Upper lobe of right lung (tissue), 1 donor: ENCODE data around the gene BRMS1L. TPM values are rescaled to one million over a fixed set of nuclear protein-coding genes. Genes with fewer than 3 reads are reported as not detected.

ENCODE experiments used
- ATAC-seq: fragments of 200-7000 bp; cut with Tn5 transposase; one replicate; pipeline ENCODE4 v1.9.1; 2020; ENCODE audit warnings: mild to moderate bottlenecking, moderate library complexity
- DNase-seq: peaks from one replicate; pipeline ENCODE4 v3.0.0-alpha.2; 2020
- H3K27ac ChIP-seq: fragments of 200-600 bp; one replicate; pipeline ENCODE4 v1.8.0; 2022
- H3K27me3 ChIP-seq: fragments of 200-600 bp; one replicate; pipeline ENCODE4 v1.8.0; 2022; ENCODE audit warnings: mild to moderate bottlenecking
- H3K36me3 ChIP-seq: fragments of 200-600 bp; one replicate; pipeline ENCODE4 v1.8.0; 2022
- H3K4me1 ChIP-seq: fragments of 200-600 bp; one replicate; pipeline ENCODE4 v1.8.0; 2022
- H3K4me3 ChIP-seq: fragments of 200-600 bp; one replicate; pipeline ENCODE4 v1.8.0; 2022; ENCODE audit warnings: mild to moderate bottlenecking
- H3K9me3 ChIP-seq: fragments of 200-600 bp; one replicate; pipeline ENCODE4 v1.8.0; 2022
- intact Hi-C: fragments of 100-400 bp; cut with DNase I; formaldehyde crosslinking; loops from one replicate; pipeline ENCODE4 v1.11.0; 2022
- total RNA-seq: library from RNA; stranded (reverse); fragmentation: NEBNext Ultra II Directional; extraction: Animal tissue kit (Norgen Biotek cat#: 25700); gene quantifications from one replicate; pipeline ENCODE4 v1.2.1, GENCODE V29; 2021
- TF ChIP-seq, protein P1 (sequence below): fragments of 200-600 bp; IDR thresholded peaks from one replicate; pipeline ENCODE4 v1.8.0; 2022; ENCODE audit warnings: antibody characterized with exemption
- donor health status: DM: no; HTN: yes; CAD: no; lungs with severe emphysema.

The BRMS1L gene
- total RNA-seq, 1 donor from 2014 or later, result 7.0 TPM

- Histone ChIP-seq H3K4me1 (peaks cover 7% of the 10 kb centered on the region), H3K9me3 (no peaks in the 10 kb centered on the region), H3K4me3 (no peak overlapping the region), H3K36me3 (no peaks in the 10 kb centered on the region), H3K27me3 (no peaks in the 10 kb centered on the region), H3K27ac (no peak overlapping the region)
- no peak for DNase-seq
- intact Hi-C loops, result no loop called here
- TF ChIP-seq, protein P1, sequence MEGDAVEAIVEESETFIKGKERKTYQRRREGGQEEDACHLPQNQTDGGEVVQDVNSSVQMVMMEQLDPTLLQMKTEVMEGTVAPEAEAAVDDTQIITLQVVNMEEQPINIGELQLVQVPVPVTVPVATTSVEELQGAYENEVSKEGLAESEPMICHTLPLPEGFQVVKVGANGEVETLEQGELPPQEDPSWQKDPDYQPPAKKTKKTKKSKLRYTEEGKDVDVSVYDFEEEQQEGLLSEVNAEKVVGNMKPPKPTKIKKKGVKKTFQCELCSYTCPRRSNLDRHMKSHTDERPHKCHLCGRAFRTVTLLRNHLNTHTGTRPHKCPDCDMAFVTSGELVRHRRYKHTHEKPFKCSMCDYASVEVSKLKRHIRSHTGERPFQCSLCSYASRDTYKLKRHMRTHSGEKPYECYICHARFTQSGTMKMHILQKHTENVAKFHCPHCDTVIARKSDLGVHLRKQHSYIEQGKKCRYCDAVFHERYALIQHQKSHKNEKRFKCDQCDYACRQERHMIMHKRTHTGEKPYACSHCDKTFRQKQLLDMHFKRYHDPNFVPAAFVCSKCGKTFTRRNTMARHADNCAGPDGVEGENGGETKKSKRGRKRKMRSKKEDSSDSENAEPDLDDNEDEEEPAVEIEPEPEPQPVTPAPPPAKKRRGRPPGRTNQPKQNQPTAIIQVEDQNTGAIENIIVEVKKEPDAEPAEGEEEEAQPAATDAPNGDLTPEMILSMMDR, result peak; percentile 47
- no peak for ATAC-seq
Observed at GRCh38 chr14:35879654-35880249, 53.6 kb downstream of the BRMS1L start.

- TF ChIP-seq, protein P1, result no peak
- Histone ChIP-seq H3K4me1 (peaks cover 7% of the 10 kb centered on the region), H3K36me3 (no peaks in the 10 kb centered on the region), H3K27ac (no peak overlapping the region), H3K9me3 (no peaks in the 10 kb centered on the region), H3K4me3 (no peak overlapping the region), H3K27me3 (no peaks in the 10 kb centered on the region)
- intact Hi-C loops, result no loop called here
- ATAC-seq (peak; percentile 27), DNase-seq (no peak)
Observed at GRCh38 chr14:35881280-35881679, 55.1 kb downstream of the BRMS1L start.

DNA sequence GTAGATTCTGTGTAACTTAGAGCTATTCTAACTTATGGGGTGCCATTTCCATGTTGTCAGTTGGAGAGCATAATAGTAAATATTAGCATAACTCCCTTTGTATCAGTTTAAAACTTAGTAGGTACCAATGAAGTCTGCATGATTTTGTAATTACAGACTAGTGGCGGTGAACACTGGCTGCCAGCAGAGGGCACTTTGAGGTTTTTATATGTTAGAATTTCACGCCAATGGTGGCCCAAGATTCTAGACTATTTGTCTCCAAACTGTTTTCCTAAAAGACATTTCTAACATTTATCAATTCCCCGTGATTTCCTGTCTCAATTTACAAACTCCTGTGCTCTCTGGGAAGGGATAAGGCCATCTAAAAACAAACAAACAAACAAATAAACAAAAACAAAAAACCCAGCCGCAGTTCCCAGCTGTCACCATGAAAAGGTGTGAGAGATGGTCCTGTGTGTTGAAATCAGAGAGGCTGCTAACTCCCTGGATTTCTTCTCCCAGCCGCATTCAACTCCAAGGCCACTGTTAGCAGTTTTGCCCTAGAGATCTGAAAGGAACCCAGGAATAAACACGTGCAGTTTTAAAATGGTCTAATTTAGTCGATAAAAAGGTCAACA lies 57.6 kb downstream of the BRMS1L start:
- ATAC-seq (peak; percentile 66), DNase-seq (no peak)
- intact Hi-C loops, result no loop called here
- H3K27me3 ChIP-seq, result no peaks in the 10 kb centered on the region
- no peaks in the 10 kb centered on the region for H3K36me3 ChIP-seq
- no peaks in the 10 kb centered on the region for H3K9me3 ChIP-seq
- TF ChIP-seq, protein P1, result peak; percentile 68
- peaks cover 7% of the 10 kb centered on the region for H3K4me1 ChIP-seq
- H3K27ac ChIP-seq, result no peak overlapping the region
- H3K4me3 ChIP-seq, result no peak overlapping the region

- intact Hi-C loops, result no loop called here
Observed at GRCh38 chr14:35890308-35890707, 64.2 kb downstream of the BRMS1L start.

GRCh38 chr14:35895256-35895655 lies 69.1 kb downstream of the BRMS1L start:
- TF ChIP-seq, protein P1, result no peak
- no peaks in the 10 kb centered on the region for H3K27me3 ChIP-seq
- intact Hi-C loops, result no loop called here
- no peaks in the 10 kb centered on the region for H3K36me3 ChIP-seq
- no peaks in the 10 kb centered on the region for H3K4me1 ChIP-seq
- DNase-seq, result no peak
- no peak overlapping the region for H3K4me3 ChIP-seq
- H3K27ac ChIP-seq, result no peak overlapping the region
- ATAC-seq, result no peak
- H3K9me3 ChIP-seq, result peaks cover 7% of the 10 kb centered on the region

More at GRCh38 chr14:35890308-35890707, 64.2 kb downstream of the BRMS1L start:
- H3K9me3 ChIP-seq, result peaks cover 7% of the 10 kb centered on the region
- TF ChIP-seq, protein P1, result no peak
- no peak for ATAC-seq
- no peaks in the 10 kb centered on the region for H3K4me1 ChIP-seq
- no peak overlapping the region for H3K4me3 ChIP-seq
- DNase-seq, result no peak
- H3K27me3 ChIP-seq, result no peaks in the 10 kb centered on the region
- H3K27ac ChIP-seq, result no peak overlapping the region
- H3K36me3 ChIP-seq, result no peaks in the 10 kb centered on the region
